Measurements from ENCODE around the gene DUOX2.
"Not testable (repeated sequence)": the region's sequence is repeated elsewhere in the genome, so short reads cannot be mapped to it uniquely, and the experiment has no call there.

The DUOX2 gene

DNA sequence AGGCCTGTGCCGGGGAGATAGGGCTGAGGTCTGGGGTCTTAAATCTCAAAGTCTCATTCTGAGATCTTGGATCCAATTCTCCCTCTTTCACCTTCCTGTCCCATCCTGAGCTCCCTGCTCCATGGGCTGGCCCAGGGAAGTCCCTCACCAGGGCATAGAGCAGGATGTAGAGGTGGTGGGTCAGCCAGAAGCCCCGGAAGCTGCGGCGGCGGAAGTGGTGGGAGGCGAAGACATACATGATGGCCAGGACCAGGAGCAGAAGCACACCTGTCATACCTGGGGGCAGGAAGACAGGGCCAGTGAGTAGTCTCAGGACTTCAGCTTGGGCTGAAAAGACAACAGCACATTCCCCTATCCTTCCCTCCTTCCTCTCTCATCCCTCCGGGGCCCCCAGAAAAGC lies 16.5 kb downstream of the DUOX2 start:
- no peak for DNase-seq

DNA sequence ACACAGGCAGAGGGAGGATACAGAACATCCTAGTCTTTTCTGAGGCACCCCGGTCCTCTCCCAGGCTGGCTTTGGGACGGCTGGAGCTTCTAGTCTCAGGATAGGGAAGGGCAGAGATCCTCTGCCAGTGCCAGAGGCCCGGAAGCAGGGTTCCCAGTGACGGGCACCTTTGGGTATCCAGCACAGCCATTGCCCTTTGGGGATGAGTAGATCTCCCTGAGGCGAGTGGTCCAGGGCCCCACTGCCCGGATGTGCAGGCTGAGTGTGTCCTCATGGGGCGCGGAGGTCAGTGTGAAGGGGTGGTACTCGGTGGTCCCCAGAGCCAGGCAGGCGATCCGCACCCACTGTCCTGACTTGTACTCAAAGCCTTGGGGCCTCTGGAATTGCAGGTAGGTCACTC lies 18.3 kb downstream of the DUOX2 start:
- DNase-seq: no peak

DNA sequence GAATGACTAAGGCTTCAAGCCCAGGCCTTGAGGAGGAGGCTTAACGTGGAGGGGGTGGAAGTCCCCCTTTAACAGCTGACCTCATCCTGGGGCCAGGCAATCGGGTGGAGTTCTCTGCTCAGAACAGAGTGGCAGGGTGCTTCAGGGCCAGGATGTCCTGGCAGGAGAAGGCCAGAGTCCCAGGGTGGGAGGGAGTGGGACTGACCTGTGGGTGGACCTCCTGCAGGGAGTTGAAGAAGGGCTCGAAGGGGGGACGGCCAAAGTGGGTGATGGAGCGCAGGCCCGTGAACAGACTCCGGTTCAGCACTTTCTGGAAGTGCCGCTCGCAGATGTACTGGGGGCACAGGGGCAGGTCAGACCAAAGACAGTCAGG lies 19.6 kb downstream of the DUOX2 start:
- DNase-seq: no peak

DNA sequence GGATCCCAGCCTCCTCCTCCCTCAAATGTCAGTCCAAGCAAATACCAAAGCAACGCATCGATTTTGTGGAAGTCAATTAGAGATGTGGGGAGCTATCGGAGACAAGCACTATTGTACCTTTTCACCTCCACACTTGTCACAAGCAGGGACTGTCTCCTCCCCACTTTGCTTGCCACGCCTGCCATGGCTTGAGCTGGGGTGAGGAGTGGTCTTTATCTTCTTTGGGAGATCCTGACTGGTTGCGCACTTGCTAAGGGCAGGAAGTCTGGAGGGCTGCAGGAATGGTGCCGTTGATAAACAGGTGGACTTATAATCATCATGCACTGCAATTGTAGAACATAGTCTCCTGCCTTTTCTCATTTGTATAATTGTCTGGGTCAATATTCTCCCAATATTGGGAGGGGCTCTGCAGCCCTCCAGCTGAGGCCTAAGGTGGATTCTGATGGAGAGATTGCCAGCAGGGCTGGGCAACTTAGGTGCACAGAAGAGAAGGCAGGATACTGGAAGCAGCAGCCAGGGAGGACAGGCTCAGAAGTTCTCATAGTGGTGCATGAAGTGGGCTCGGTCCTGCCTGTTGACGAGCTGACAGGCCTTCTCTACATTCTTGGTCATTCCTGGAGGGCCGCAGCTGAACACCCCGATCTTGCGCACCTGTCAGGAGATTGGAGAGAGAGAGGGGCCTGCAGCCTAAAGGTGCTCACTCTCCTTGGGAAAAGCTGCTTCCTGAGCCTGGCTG lies 20.2 kb downstream of the DUOX2 start:
- no peak for DNase-seq

DNA sequence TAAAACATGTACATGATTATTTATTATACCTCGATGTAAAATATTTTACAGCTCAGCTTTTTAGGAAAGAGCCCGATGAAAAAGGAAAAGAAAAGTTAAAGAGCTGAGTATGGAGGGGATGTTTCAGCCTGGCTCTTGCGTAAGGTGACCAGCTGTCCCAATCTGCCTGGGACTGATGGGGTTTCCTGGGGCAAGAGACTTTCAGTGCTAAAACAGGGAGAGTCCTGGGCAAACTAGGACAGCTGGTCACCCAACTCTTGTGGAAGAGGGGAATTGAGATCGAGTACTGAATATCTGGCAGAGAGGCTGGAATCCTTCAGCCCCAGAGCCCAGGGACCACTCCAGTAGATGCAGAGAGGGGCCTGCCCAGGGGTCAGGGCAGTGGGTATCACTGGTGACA lies 21.0 kb downstream of the DUOX2 start:
- no peak for DNase-seq

DNA sequence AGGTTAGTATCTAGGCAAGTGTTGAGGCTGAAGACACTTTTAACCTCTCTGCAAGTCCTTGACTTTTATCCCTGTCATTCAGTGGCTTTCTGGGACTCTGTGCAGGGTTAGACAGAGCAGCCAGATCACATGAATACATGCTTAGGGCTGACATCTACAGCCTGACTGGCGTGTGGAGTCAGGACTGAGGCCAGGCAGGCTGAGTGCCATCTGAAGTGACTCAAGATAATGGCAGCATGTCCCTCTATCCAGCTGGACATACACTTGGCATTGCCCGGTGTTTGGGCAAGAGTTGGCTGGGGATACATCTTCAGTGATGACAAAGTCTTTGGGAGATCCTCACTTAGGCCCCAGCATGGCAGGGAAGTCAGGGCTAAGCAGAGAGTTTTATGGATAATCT lies 22.4 kb downstream of the DUOX2 start:
- DNase-seq: no peak

DNA sequence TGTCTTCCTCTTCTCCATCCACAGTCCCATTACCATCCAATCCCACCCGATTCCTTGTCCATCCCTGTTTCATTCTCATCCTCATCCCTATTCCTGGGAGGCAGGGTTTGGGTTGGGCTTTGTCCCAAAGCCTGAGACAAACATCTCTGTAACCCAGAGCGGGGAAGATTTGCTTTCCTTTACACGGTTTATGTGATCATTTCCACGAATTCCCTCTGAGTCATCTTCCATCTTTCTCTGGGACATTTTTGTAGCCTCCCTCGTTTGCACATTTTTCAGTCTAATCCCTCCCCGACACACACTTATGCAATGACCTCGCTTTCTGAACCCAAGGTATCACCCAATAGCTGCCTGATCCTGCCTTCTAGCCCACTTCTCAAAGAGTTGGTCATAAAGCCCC lies 22.8 kb downstream of the DUOX2 start:
- no peak for DNase-seq

DNA sequence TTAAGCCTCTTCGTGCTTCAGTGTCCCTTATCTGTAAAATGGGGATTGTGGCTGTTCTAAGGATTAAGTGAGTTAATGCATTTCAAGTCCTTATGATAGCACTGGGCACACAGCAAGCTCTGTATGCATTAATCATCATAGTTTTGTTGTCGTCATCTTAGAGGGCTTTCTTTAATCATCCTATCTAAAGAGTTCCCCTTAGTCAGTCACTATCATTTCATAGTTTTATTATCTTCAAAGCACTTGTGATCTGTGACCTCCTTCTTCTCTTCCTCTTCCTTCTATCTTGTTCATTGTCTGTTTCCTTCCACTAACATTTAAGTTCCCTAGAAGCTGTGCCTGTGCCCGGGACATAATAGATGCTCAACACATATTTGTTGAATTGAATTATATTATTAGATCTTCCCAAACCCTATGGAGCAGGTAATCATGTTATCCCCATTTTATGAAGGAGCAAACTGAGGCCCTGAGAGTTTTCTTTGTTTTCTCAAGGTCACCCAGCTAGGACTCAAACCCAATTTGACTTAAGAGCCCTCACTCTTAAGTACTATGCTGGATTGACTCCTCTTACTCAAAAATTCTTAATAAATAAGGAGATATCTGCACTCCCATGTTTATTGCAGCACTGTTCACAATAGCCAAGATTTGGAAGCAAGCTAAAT lies 24.1 kb downstream of the DUOX2 start:
- peak; percentile 59 for DNase-seq

DNA sequence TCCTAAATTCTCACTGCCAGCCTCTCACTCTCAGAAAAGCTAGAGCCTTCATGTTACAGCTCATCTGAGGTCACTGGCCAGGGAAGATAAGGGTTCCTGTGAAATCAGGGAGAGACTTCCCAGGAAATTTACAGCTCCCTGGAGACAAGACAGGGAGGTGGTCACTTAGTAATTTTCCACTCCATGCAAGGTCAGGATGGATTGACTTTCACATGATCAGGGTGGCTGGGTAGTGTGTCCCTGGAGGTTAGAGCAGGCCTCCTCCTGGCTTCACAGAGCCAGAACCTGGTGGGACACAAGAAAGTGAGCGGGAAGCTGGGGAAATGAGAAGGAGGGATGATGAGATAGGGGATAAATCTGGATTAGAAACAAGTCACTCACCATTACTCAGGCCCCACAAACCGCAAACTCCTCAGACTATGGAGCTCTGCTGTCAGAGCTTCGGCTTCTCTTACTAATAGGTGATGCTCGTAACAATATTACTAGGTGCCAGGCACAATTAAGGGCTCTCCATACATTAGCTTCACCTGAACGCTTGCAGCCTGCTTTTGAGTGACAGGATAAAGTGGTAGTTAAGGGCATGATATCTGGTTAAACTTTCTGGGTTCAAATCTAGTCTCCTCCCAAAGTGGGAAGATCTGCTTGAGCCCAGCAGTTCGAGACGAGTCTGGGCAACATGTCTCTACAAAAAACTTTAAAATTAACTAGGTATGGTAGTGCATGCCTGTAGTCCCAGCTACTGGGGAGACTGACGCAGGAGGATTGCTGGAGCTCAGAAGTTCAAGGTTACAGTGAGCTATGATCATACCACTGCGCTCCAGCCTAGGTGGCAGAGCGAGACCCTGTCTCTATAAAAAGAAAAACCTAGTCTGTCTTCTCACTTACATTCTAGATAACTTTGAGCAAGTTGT lies 24.9 kb downstream of the DUOX2 start:
- no peak for DNase-seq

DNA sequence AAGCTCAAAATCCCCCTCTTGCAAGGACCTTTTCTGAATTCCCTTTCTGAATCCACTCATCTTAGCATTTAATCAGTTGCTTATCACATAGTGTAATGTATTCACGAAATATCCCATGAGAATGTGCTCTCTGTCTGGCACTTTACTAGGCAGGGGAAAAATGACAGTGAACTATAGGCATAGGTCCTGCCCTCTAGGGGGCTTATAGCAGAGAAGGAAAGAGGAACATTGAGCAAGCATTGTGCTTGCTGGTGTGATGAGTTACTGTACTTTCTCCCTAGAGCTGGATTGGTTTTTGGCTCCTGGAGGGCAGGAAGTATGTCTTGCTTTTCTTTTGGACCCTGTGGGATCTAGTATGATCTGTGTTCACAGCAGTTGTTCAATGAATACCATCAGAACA lies 26.5 kb downstream of the DUOX2 start:
- peak; percentile 49 for DNase-seq

DNA sequence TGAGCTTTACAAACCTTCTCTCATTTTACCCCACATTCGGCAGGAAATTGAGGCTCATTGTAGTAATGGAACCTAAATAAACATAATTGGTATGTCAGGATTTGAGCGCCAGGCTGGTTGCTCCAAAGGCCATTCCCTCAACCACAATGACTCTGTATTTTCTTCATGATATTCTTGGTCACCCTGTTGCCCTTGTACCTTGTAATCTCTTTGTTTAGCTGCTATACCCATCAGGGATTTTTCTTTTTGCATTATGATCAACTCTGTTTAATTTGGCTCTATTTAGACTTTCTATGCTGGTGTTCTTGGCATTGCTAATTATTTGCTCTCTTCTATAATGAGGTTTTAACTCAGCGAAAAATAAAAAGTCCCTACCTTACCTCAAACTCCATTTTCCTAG lies 29.8 kb downstream of the DUOX2 start:
- no peak for DNase-seq

DNA sequence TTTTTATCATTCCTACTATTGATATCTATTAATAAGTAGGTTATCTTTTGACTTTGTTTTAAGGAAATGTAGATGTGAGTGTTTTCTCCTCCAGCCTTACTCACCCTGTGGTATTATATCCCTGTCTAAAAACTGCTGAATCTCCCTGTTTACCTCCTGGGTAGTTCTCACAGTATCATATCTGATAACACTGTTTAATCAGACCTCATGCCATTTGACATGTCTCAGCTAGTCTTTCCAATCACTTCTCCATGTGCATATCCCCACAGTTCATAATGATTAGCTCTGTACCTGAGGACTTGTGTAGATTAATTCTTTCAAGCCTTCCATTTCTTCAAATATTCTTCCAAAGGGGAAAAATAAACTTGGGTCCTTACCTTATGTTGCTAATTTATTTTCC lies 30.7 kb downstream of the DUOX2 start:
- DNase-seq: no peak

DNA sequence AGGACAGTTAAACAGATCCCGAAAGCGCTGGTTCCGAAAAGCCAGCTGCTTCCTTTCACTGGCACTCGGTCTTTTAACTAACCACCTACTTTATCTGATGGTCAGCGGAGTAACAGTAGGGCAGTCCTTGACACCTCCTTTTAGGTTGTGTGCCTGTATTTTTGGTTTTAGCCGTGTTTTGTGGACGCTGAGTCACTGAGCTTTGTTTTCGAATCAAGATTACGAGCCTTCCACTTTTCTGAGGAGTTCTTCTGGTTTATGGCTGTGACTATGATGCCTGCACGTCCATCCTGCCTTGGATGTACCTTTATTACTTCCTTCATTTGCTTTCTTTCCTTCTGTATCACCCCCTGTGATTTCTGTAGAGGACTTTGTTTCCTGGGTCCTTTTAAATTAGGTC lies 31.6 kb downstream of the DUOX2 start:
- not testable (repeated sequence) for DNase-seq

DNA sequence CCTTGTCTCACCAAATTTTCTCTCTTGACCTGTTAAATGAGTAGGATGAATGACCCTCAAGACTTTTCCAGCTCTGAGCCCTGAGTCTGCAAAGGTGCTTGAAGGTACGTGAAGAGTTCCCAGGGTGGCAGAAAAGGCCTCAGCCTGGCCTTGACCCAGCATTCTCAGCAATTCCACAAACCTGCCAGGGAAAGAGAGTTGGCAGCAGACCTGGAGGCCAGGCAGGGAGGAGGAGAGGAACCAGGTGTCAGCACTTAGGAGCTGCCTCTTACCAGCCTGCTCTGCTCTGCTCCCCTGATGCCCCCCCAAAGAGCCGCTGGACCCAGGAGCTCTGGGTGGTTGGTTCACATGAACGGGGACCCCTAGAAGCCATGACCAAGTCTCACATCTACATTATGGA lies 33.4 kb downstream of the DUOX2 start:
- not testable (repeated sequence) for DNase-seq

DNA sequence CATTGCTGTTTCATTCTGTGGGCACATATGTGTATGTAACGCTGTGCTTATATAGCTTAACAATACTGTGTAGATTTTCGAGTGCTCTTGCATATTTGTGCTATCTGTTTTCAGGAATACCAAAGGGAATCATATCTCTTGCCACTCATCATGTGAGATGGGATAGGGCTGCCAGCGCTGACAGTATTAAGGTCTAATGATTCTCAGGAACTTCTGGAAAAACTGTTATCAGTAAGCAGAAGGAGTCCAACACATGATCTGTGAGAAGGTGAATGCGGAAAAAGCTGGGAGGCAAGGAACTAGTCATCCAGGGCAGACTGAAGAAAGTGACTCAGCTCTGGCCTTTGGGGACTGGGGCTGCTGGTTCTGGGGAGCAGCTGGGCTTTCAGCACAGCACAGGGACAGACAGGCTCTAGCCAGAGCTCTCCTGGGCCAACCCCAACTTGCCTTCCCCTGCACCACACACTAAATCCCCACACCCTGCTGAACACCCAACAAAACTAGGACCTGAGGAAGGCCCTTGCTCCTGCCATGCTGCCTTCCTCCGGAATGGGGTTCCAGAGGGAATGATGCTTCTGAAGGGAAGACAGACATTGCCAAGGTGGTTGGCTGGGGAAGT lies 34.2 kb downstream of the DUOX2 start:
- DNase-seq: not testable (repeated sequence)

DNA sequence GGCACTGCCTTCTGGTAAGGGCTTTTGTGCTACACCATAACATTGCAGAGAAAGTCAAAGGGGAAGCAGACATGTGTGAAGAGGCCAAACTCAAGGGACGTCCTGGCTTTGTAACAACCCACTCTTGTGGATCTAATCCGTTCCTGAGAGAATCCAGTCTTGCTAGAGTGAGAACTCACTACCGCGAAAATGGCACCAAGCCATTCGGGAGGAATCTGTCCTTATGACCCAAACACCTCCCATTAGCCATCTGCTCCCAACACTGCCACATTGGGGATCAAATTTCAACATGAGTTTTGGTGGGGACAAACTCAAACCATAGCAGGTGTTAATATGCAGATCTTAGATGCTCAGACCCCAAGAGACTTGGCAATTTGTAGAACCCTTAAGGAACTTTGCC lies 34.8 kb downstream of the DUOX2 start:
- DNase-seq: not testable (repeated sequence)

DNA sequence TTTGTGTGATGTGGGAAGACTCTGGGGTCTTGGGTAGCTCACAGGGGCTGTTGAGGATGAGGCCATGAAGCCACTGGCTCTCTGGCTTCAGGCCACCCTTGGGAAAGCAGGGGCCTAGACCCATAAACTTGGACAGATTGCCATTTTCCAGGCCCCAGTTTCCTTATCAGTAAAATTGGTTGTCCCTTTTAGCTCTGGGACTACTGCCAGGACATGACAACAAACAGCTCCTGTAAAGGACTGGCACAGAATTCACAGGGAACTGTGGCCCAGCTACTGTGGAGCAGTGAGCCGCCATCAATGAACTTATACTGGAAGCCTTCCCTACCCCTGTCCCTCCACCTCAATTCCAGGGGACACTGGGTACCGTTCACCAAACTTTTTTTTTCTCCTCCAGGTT lies 36.6 kb downstream of the DUOX2 start:
- DNase-seq: not testable (repeated sequence)

DNA sequence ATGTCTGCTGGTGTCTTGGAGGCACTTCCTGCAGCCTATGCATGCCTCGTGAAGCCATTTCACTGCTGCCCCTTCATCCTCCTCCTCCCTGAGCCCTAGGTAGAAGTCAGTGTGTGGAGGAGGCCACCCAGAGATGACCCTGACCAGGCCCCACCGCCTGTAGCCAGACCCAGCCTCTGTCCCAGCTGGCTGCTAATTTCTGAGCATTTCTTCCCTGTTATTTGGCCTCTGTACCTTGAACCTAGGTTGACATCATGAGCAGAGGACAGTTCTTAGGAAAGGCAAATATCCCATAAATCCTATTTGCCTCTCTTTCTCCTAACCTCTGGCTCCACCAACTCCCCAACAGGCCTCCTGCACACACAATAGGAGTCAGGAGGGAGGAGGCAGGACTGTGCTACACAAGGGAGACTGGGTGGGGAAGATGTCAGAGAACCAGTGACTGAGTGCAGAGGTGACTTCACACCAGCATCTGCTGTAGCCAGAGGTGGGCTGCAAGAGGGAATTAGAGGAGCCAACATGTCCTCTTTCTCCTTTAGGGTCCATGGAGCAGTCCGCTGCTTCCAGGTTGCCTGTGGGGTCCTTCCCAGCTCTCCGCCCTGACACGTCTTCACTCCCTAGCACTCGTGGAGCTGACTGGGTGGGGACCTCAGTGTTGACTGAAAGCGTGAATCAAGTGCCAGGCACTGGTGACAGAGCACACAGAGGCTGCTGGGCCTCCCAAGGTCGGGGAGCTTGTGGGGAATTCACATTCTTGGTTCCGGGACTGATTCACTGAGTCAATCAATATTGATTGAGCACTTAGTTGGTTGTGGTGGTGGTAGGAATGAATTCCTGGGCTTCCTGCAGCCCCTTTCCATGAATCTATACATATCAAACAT lies 38.3 kb downstream of the DUOX2 start:
- DNase-seq: not testable (repeated sequence)

DNA sequence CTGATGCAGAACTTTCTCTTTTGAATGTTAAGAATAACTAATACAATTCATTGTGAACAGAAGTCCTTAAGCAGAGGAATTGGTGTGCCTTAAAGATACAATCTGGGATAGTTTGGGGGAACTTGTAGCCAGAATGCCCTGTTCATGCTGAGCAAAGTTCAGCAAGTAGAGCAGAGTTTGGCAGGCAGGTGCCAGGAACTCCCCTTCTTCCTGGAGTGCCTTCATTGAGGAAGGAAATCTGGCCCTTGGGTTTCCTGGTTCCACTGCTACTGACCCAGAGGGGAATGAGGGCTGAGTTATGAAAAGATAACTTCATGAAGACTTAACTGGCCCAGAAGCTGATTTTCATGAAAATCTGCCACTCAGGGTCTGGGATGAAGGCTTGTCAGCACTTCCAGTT lies 40.4 kb downstream of the DUOX2 start:
- DNase-seq: not testable (repeated sequence)

DNA sequence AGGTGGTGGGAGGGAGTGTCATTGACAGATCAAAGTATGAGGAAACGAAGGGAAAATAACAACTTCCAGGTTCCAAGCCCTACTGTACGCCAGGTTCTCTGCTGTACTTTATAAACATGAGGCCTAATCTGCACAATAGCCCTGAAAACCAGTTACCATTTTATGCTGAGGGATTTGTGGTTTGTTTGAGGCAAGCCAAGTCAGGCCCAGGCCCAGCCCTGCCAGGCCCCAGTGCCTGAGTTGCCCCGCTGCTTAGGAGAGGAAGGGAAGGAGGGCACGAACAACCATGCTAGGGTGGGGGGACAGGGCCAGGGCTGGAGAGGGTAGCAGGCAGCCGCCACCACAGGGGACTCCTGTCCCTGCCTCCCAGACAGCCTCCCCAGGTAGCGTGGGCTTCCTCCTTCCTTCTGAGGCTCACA lies 44.0 kb downstream of the DUOX2 start:
- not testable (repeated sequence) for DNase-seq

DNA sequence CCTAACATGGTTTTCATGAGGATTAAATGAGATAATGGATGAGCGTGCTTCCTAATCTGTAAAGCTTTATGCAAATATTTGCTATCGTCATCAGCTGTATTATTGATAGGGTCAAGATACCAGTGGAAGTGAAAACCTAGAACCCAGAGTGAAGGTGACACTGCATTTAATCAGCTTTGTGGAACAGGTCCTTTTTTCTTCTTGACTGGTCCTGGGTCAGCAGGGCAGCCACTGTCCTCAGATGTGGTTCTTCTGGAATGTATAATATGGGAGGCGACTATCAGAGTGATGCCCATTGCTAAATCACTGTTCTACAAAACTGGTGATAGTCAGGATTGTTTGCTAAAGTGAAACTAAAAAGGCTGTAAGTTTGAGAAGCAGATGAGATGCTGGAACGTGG lies 49.6 kb downstream of the DUOX2 start:
- DNase-seq: no peak

DNA sequence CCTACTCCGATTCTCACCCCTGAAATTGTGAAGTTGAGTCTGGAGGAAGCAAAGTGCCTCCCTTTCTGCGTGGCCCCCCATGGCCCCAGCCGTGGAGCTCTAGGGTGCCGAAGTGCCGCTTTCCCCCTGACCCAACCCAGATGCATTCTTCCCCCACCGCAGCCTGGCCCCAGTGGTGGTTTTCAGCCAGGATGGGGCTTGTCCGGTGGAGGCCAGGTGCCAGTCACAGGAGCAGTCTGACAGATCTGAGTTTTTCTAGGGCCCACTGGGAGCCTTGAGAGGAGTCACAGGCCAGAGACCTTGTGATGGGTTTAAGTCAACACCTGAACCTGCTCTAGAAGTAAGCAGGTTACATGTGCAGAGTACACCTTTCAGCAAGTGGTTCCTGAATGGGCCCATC lies 51.7 kb downstream of the DUOX2 start:
- DNase-seq: not testable (repeated sequence)
